GM12892 (cell line): Measurements from ENCODE around the gene OBSCN.

Experiments used
- POLR2A ChIP-seq: IDR thresholded peaks from 2 replicates; pipeline ENCODE4 v1.6.1; 2011; ENCODE audit warnings: low read depth, low read length, control low read depth
- POLR2AphosphoS5 ChIP-seq: IDR thresholded peaks from 2 replicates; pipeline ENCODE4 v1.6.1; 2011; ENCODE audit warnings: low read depth, low read length, control low read depth
- TAF1 ChIP-seq: IDR thresholded peaks from 2 replicates; pipeline ENCODE4 v1.6.1; 2011; ENCODE audit warnings: low read depth, mild to moderate bottlenecking, control low read depth, low read length, borderline replicate concordance

GRCh38 chr1:228216371-228217320 lies 8.8 kb downstream of the OBSCN start:
- no peak for TF ChIP-seq POLR2A
- no peak for TF ChIP-seq TAF1
- no peak for TF ChIP-seq POLR2AphosphoS5
